Stimulated activated naive CD4-positive, alpha-beta T cell treated with Interleukin-2 at 50 U/mL for 16 hours (primary cell): Measurements from ENCODE around the gene PASD1.

Source experiments
- DNase-seq: peaks from one replicate; lab custom pipeline; 2025; lab: John Stamatoyannopoulos, UW

PASD1 gene

GRCh38 chrX:151701531-151701930 lies 138.1 kb downstream of the PASD1 start:
- no peak for DNase-seq

- DNase-seq, result no peak
Observed at GRCh38 chrX:151702026-151702714, 138.7 kb downstream of the PASD1 start.

- DNase-seq, result no peak
Observed at GRCh38 chrX:151702741-151703340, 139.4 kb downstream of the PASD1 start.

DNA sequence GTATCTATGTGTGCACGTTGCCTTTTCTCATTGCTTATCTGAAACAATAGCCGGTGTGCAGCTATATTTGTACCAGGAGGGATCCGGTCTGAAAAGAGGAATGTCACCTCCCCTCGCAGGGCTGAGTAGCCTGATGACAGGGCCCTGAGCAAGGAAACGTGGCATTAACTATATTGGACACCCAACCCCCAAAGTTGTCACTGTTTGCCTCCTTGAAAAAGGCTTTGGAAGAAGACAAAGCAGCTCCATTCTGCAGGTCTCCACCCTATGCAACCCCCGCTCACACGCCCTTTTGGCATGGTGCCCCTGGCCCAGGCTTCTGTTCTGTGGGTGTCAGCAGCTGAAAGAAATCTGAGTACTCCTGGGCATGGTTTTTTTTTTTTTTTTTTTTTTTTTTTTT lies 140.0 kb downstream of the PASD1 start:
- DNase-seq, result no peak

GRCh38 chrX:151704041-151704663 lies 140.7 kb downstream of the PASD1 start:
- no peak for DNase-seq

DNA sequence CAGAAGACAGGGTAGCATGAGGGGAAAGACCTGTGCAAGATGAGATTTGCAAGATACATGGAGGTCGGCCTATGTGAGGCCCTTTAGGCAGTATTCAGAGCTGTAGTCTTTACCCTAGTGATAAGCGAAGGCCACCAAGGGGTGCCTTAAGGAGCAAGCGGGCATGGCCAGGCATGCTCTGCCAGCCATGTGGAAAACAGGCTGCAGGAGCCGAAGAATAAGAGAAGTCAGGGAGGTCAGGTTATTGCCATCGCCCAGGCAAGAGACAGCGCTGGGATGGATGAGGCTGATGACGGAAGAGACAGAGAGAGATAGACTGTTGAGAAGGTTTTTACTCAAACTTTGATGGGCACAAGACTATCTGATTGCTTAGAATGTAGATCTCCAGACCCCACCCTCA lies 145.3 kb downstream of the PASD1 start:
- no peak for DNase-seq

- DNase-seq, result no peak
Observed at GRCh38 chrX:151710457-151710856, 147.0 kb downstream of the PASD1 start.

GRCh38 chrX:151711154-151711553 lies 147.7 kb downstream of the PASD1 start:
- no peak for DNase-seq

GRCh38 chrX:151711787-151712186 lies 148.3 kb downstream of the PASD1 start:
- no peak for DNase-seq

GRCh38 chrX:151712253-151712652 lies 148.8 kb downstream of the PASD1 start:
- no peak for DNase-seq

DNA sequence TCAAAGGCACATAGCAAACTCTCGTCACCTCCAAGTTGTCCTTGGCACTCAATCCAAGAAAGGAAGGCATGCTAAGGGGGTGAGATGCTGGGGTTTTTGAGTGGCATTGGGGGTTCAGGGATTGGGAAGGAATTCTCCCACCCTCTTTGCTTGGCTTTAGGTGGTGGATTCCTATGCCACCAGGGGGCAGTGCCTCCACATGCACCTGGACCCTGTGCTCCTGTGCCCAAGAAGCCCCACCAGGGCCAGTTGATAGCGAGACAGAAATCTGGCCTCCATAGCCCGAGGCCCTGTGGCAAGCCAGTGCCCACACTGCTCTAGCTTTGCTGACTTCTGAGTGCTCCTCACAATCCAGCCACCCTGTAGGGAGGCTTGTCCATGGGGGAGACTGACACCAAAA lies 150.4 kb downstream of the PASD1 start:
- DNase-seq, result no peak

- no peak for DNase-seq
Observed at GRCh38 chrX:151714362-151714761, 150.9 kb downstream of the PASD1 start.

DNA sequence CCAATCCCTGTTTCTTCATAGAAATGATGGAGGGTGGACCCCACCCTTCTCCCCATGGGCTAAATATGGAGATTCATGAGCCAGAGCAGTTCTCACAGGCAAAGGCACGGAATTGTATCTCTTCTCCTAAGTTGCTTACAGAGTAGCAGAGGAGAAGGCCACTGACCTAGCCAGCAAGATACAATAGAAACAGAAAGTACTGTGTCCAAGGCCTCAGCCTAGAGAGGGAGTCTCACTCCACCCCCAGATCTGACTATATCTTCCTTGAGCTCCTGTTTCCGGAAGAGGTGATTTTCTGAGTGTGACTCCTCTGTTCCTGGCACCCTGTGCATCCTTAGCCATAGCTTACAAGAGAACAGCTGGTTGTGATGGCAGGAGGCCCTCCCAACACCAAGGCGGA lies 152.3 kb downstream of the PASD1 start, which contains the start of gene FATE1:
FATE1 (plus strand) TSS at position 284 of the 400 bp plus-strand sequence; CDS start at position 369, 85 bp downstream.
- no peak for DNase-seq

DNA sequence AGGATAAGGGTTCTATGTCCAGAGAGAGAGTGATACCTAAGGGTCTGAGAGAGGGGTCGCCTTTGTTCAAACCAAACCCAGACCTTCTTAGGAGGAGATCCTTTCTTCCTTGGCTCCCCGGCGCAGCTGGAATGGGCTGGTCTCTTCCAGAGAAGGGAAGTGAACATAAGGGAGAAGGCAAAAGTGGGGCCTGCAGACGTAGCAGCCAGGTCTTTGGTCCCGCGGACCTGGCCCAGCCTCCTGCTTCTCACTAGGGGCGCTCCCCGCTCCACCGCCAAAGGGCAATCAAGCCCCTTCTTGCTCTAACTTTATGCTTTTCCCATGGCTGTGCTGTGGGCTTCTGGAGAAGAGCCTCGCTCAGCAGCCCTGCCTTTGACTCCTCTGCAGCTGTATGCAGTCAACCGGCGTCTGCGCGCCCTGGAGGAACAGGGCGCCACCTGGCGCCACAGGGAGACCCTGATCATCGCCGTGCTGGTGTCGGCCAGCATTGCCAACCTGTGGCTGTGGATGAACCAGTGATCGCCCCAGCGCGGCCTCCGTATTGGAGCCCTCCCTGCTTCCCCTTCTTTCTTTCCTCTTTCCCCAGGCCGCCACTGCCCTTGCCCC lies 158.9 kb downstream of the PASD1 start:
- DNase-seq, result no peak

DNA sequence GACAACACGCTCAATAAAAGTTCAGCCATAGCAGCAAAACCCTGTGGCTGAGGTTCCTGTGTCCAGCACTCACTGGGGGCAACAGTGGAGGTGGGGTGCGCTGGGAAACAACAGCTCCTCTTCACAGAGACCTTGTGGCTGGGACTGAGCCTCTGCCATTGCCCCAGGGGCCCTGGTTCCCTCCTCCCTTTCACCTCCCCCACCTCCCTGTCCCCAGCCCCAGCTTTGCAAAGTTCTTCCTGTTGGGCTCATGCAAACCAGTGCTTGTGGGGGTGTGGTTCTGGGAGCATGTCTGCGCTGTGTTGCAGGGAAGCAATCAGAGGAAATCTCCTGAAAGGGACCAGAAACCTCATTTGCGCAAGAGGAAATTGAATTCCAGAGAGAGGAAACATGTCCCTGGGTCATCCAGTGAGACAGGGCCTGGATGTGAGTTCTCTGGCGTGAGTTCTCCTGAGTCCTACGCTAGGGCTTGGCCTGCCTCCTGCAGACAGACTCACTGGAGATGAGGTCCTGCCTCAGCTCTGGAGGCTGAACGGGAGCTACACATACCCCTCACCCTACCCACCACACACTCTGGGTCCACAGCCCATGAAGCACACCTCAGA lies 159.8 kb downstream of the PASD1 start:
- DNase-seq, result no peak

DNA sequence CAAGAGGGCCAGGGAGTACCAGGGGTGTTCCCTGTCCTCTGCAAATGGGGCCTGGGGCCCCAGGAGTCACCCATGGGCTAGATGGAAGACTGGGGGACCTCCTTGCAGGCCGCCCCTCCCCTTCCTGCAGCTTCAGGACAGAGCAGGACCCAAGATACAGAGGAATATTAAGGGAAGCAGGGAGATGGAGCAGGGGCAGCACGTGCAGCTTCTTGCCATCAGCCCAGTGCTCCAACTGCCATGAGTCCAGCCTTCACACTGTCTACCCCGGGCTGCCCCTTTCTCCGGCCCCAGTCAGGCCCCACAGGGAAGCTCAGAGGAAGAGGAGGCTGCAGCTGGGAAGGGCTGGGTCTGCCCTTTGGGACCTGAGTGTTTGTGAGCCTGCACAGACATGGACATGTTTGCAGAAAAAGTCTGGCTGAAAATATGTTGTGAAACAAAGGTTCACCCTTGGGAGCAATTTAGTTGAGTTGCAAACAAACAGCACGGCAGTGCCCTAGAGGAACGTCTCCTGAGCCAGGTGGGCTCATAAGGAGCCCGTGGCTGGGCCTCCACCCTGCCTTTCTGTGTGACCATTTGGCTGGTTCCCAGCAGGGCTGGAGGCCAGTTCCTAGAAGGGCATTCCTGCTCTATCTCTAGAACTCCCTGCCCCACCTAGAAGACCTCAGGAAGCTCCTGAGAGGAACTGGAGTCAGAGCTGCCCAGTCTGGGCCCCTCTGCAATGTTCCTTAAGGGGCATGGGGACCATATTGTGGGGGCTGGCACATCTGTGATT lies 161.3 kb downstream of the PASD1 start:
- no peak for DNase-seq

DNA sequence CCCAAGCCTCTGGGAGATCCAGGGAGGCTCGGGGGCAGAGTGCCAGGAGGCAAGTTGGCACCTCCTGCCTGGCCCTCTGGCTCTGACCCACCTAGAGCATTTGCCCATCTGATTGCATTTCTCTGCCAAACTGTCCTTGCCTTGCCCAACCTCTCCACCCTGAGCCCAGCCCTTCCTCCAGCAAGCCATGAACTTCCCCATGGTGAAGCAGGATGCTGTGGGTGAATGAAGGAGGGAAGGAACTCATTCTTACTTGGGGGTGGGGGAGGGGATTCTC lies 161.8 kb downstream of the PASD1 start:
- no peak for DNase-seq
